Measurements from ENCODE around the gene DKK3. TPM values are rescaled to one million over a fixed set of nuclear protein-coding genes. Genes with fewer than 3 reads are reported as not detected.

Gene DKK3
- polyA plus RNA-seq, 3 donors, result not detected

DNA sequence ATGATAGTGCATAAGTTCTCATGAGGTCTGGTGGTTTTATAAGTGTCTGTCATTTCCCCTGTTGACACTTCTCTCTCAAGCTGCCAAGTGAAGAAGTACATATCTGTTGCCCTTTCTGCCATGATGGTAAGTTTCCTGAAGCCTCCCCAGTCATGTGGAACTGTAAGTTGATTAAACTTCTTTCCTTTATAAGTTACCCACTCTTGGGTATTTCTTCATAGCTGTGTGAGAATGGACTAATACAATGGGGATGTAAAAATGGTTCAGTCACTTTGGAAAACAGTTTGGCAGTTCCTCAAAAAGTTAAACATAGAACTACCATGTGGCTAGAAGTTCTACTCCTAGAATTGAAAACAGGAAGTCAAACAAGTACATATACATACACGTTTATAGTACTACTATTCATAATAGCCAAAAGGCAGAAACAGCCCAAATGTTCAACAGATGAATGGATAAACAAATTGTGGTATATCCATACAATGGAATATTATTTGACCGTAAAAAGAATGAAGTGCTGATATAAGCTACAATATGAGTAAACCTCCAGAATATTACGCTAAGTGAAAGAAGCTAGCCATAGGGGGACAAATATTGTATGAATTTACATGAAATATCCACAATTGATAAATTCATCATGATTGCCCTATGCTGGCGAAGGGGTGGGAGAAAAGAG is 16.0 kb upstream of the DKK3 start:
- H3K79me2 ChIP-seq (ENCODE audit: insufficient read depth, low read length), result no peaks in the 10 kb centered on the region
- no peaks in the 10 kb centered on the region for H3K36me3 ChIP-seq (replicated peaks in 1 of 2; ENCODE audit: control insufficient read depth in 1 of 2, insufficient read depth in 2 of 2, low read length in 2 of 2)
- DNase-seq, result peak; percentile 19 to 39 (median 29)
- peaks cover 48 to 59% of the 10 kb centered on the region in 2 donors for H3K9me3 ChIP-seq (replicated peaks in 1 of 2; ENCODE audit: control insufficient read depth in 1 of 2, insufficient read depth in 1 of 2, low read length in 2 of 2)
- no peak overlapping the region for H3K4me3 Mint-ChIP-seq
- H3K27me3 ChIP-seq (ENCODE audit: control insufficient read depth in 2 of 2, insufficient read depth in 2 of 2, low read length in 2 of 2), result no peaks in the 10 kb centered on the region
- no peaks in the 10 kb centered on the region for H3K36me3 Mint-ChIP-seq
- H2AFZ ChIP-seq (ENCODE audit: insufficient read depth, low read depth, low read length, poor library complexity, severe bottlenecking), result no peak overlapping the region
- peaks cover 44 to 67% (median 60%) of the 10 kb centered on the region in 7 donors for H3K9me3 Mint-ChIP-seq
- no peak overlapping the region for H3K4me3 ChIP-seq (replicated peaks in 1 of 3; ENCODE audit: low read depth in 2 of 3, low read length in 3 of 3)
- TF ChIP-seq, protein P1, sequence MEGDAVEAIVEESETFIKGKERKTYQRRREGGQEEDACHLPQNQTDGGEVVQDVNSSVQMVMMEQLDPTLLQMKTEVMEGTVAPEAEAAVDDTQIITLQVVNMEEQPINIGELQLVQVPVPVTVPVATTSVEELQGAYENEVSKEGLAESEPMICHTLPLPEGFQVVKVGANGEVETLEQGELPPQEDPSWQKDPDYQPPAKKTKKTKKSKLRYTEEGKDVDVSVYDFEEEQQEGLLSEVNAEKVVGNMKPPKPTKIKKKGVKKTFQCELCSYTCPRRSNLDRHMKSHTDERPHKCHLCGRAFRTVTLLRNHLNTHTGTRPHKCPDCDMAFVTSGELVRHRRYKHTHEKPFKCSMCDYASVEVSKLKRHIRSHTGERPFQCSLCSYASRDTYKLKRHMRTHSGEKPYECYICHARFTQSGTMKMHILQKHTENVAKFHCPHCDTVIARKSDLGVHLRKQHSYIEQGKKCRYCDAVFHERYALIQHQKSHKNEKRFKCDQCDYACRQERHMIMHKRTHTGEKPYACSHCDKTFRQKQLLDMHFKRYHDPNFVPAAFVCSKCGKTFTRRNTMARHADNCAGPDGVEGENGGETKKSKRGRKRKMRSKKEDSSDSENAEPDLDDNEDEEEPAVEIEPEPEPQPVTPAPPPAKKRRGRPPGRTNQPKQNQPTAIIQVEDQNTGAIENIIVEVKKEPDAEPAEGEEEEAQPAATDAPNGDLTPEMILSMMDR (IDR thresholded peaks at IDR 0.05), result no peak
- peaks cover 4 to 6% of the 10 kb centered on the region in 2 donors for H3K4me1 ChIP-seq (ENCODE audit: control insufficient read depth in 1 of 2, insufficient read depth in 2 of 2, low read length in 2 of 2)
- WGBS (ENCODE audit: insufficient coverage), result no CpG with 5 or more reads among the region's 4 CpGs
- H4K20me1 ChIP-seq (ENCODE audit: insufficient read depth, low read length), result no peaks in the 10 kb centered on the region
- no peak overlapping the region for H3K4me2 ChIP-seq (replicated peaks; ENCODE audit: extremely low read depth, low read length, poor library complexity, severe bottlenecking)
- intact Hi-C loops (cut with micrococcal nuclease), result no loop called here
- H3K27ac Mint-ChIP-seq, result peak overlapping the region in 6 of 7 donors; percentile 8 to 71 (median 62)
- H3K4me1 Mint-ChIP-seq, result peaks cover 18% of the 10 kb centered on the region
- peak overlapping the region in 1 of 2 donors; percentile 16 for H3K27ac ChIP-seq (ENCODE audit: low read depth in 1 of 2, low read length in 2 of 2)
- H3K9ac ChIP-seq (ENCODE audit: insufficient read depth, low read length, poor library complexity, severe bottlenecking), result no peak overlapping the region
- peaks cover 0 to 12% (median 5%) of the 10 kb centered on the region in 3 donors for H3K27me3 Mint-ChIP-seq (ENCODE audit: low read depth in 3 of 3)

DNA sequence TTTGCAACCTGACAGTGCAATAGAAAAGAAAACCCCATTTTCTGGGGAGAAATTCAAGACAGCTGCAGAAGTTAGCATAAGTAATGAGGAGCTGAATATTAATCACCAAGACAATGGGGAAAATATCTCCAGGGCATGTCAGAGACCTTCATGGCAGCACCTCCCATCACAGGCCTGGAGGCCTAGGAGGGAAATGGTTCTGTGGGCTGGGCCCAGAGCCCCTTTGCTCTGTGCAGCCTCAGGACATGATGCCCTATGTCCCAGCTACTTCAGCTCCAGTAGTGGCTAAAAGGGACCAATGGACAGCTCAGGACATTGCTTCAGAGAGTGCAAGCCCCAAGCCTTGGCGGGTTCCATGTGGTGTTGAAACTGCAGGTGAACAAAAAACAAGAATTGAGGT is 14.6 kb upstream of the DKK3 start:
- Histone ChIP-seq H3K27ac (ENCODE audit: low read depth in 1 of 2, low read length in 2 of 2) (no peak overlapping the region), H3K27me3 (ENCODE audit: control insufficient read depth in 2 of 2, insufficient read depth in 2 of 2, low read length in 2 of 2) (no peaks in the 10 kb centered on the region), H3K36me3 (replicated peaks in 1 of 2; ENCODE audit: control insufficient read depth in 1 of 2, insufficient read depth in 2 of 2, low read length in 2 of 2) (no peaks in the 10 kb centered on the region), H3K4me1 (ENCODE audit: control insufficient read depth in 1 of 2, insufficient read depth in 2 of 2, low read length in 2 of 2) (peaks cover 4 to 6% of the 10 kb centered on the region in 2 donors), H3K9me3 (replicated peaks in 1 of 2; ENCODE audit: control insufficient read depth in 1 of 2, insufficient read depth in 1 of 2, low read length in 2 of 2) (peaks cover 42 to 50% of the 10 kb centered on the region in 2 donors), H4K20me1 (ENCODE audit: insufficient read depth, low read length) (no peaks in the 10 kb centered on the region), H2AFZ (ENCODE audit: insufficient read depth, low read depth, low read length, poor library complexity, severe bottlenecking) (no peak overlapping the region), H3K79me2 (ENCODE audit: insufficient read depth, low read length) (no peaks in the 10 kb centered on the region), H3K4me3 (replicated peaks in 1 of 3; ENCODE audit: low read depth in 2 of 3, low read length in 3 of 3) (no peak overlapping the region), H3K9ac (ENCODE audit: insufficient read depth, low read length, poor library complexity, severe bottlenecking) (no peak overlapping the region), H3K4me2 (replicated peaks; ENCODE audit: extremely low read depth, low read length, poor library complexity, severe bottlenecking) (no peak overlapping the region)
- H3K4me3 Mint-ChIP-seq, result no peak overlapping the region
- WGBS (ENCODE audit: insufficient coverage), result 100% methylated on average over 1 of the region's 1 CpG
- intact Hi-C loops (cut with micrococcal nuclease), result no loop called here
- H3K27ac Mint-ChIP-seq, result no peak overlapping the region
- peaks cover 37 to 57% (median 51%) of the 10 kb centered on the region in 7 donors for H3K9me3 Mint-ChIP-seq
- TF ChIP-seq, protein P1 (IDR thresholded peaks at IDR 0.05), result no peak
- H3K36me3 Mint-ChIP-seq, result no peaks in the 10 kb centered on the region
- peaks cover 3 to 12% (median 5%) of the 10 kb centered on the region in 3 donors for H3K27me3 Mint-ChIP-seq (ENCODE audit: low read depth in 3 of 3)
- peaks cover 18% of the 10 kb centered on the region for H3K4me1 Mint-ChIP-seq
- no peak for DNase-seq
